GM18873 (cell line): ENCODE measurements around the gene HRAS.

Source experiments
- ATAC-seq: cut with Tn5 transposase; IDR thresholded peaks from one replicate; pipeline ENCODE4 v1.9.1; 2021; ENCODE audit warnings: mild to moderate bottlenecking, moderate library complexity, moderate number of reproducible peaks; ENCODE audit not compliant: unreplicated experiment, low FRiP score

Gene HRAS

DNA sequence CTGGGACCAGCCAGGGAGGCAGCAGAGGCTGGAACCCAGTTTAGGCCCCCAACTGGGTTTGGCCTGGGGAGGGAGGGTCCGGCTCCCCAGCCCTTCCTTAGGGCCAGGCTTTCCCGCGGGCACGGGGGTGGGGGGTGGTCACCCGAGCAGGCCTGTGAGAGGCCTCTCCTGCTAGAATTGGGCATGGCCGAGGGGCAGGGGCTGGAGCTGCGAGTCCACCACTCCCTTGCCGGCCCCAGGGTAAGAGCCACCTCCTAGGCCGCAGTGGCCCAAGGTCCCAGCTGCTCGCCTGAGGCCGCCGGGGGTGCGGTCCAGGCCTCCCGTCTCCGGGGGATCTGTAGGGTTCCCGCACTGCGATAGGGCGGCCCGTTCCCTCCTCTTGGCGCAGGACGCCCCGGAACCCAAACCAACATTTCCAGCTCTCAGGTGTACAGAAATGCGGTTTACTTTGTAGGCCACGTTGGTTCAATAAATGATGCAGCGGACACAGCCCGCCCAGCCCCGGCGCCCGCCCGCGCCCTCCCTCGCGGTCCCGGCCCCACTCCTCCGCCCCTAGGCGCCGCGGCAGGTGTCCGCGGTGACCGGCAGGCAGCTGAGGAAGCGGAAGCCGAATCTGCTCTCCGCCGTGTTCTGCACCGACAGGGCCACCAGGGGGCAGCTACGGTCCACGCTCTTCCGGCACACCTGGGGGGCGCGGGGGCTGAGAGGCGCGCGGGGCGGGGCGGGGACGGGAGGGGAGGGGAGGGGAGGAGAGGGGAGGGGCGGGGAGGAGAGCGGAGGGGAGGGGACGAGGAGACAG lies 19.3 kb upstream of the HRAS start:
- no peak for ATAC-seq

DNA sequence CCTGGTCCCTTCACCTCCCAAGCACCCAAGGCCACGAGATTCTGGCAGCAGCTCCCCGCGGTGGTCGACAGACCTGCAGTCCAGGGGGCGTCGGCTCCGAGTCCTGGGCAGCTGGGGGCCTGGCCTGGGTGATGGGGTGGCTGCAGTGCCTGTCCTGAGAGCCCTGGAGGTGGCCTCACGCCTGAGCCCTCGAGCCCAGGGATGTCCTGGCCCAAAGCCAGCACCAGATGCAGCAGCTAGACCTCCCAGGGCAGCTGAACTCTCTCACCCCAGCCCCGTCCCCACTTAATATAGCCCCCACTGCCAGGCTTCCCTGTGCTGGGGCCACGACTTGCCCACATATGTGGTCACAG lies 18.6 kb upstream of the HRAS start:
- ATAC-seq, result no peak

DNA sequence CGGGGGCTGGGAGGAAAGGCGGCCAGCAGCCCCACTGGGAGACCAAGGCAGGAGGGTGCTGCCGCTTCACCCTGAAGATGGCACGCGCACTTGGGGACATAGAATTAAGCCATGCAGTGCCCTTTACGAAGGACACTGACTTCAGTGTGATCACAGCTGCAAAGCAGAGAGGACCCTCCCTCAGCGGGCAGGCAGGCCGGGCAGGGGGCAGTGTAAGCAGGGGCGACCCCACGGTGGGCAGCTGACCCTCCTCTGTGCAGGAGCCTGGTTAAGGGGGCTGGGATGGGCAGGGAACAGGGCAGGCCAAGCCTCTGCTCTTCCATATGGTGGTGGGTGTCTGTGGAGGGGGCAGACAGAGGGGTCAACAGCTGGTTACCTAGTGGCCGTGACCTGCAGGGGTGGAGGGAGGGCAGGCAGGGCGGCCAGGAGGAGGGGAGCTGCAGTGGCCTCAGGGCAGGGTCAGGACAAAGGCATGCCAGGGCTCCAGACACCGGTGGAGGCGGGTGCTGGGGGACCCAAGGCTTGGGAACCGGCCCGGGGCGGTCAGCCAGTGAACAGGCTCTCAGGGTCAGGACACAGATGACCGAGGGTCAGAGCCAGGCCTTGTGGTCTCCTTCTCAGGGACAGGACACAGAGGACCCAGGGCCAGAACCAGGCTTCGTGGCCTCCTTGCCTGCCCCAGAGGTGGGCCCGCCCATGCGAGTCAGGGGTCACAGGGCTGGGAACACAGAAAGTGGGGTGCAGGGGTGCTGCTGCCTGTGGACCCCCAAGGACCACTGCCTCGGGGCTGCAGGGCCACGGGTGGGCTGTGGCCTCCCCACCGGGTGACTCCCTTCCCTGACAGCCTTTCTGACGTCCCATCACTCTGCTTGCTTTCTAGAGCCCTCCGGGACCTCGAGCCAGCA lies 18.0 kb upstream of the HRAS start:
- ATAC-seq, result no peak

DNA sequence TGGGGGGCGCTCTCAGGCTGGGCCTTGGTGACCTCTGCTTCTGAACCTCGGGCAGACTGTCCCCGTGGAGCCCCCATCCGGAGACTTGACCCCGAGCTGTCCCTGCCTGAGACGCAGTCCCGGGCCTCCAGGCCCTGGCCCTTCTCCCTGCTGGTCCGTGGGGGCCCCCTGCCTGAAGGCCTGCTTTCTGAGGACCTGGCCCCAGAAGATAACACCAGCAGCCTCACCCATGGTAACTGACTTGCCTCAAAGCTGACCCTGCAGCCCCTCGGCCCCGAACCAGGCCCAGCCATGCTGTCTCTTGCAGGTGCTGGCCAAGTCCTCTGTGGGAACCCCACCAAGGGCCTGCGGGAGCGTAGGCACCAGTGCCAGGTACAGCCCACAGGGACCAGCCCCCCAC lies 16.2 kb upstream of the HRAS start:
- no peak for ATAC-seq

DNA sequence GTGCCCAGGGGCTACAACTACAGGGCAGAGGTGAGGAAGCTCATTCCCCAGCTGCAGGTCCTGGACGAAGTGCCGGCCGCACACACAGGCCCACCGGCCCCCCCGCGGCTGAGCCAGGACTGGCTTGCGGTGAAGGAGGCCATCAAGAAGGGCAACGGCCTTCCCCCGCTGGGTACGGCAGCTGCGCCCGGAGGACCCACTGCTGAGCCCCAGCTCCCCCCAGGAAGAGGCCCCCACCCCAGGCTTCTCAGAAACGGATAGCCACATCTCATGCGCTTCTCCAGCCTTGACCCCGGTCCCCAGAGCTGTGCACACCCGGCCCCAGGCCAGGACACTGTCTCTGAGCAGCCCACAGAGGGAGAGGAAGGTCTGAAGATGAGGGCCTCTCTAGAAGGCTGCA lies 15.8 kb upstream of the HRAS start:
- ATAC-seq, result no peak

DNA sequence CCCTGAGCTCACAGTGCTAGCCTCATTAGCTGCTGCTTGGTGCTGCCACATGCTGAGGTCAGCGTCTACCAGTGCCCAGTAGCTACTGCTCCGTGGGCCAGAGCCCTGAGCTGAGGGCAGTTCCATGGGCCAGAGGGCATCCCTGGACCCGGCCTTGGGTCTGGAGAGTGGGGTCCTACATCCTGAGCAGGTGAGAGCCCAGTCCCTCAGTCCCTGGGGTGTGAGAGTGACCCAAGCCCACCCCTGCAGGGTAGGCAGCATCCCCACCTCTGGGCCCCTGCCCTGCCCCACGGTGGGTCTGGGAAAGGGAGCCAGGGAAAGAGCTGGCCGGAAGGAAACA lies 15.3 kb upstream of the HRAS start:
- ATAC-seq, result no peak

DNA sequence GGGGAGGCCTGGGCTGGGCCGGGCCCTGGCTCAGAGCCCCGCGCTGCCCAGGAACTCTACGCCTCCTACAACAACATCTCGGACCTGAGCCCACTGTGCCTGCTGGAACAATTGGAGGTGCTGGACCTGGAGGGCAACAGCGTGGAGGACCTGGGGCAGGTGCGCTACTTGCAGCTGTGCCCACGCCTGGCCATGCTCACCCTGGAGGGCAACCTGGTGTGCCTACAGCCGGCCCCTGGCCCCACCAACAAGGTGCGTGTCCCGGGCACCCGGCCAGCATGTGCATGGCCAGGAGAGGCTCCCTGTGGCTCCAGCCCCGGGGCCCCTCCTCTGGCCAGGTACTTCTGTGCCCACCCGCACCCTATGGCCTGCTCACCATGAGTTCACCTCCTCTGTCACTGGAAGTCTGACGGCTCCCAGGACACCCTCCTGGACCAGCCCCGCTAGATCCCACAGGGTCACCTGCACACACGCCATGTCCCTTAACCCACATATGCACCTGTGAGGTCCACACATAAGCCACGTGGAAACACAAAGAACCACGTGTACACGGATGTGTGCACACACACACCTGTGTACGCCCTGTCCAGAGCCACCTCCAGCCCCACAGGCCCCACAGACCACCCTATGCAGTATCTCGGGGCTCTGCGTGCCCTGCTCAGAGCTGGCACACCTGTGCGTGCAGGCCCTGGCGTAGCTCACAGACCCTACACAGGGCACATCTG lies 14.8 kb upstream of the HRAS start:
- ATAC-seq, result no peak

DNA sequence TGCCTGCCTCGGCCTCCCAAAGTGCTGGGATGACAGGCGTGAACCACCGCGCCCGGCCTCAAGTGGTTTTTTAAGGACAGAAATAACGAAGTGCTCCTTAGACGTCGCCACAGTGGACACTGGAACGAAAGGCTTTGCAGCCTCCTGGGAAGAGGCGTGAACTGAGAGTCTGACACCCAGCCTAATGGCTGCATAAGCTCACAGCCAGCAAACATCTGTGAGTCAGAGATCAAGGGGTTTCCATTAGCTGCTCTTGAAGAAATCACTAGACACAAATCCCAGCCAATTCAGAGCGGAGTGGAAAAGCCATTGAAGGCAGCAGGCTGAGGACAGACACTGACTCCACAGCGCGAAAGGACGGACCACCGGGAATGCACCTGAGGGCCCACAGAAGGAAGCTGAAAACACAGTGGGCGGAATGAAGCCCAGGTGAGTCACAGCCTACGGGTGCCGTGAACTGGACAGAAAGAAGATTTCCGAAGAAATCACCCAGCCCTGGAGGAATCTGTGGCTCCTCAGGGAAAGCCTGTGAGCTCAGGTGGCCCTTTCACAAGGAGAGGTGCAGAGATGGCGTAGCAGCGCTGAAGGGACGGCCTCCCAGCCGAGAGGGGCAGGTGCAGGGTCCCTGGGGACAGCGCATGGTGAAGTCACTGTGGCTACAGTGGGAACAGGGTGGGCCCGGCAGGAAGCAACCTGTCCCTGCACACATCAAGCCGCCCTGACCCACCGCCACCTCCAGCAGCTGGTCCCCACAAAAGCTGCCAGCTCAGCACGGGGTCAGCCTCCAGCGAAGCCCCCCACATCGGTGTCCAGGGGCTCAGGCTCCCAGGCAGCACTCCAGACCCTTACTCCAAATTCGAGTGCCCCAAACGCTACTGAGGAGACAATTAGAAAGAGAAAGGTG lies 13.6 kb upstream of the HRAS start:
- ATAC-seq, result no peak

DNA sequence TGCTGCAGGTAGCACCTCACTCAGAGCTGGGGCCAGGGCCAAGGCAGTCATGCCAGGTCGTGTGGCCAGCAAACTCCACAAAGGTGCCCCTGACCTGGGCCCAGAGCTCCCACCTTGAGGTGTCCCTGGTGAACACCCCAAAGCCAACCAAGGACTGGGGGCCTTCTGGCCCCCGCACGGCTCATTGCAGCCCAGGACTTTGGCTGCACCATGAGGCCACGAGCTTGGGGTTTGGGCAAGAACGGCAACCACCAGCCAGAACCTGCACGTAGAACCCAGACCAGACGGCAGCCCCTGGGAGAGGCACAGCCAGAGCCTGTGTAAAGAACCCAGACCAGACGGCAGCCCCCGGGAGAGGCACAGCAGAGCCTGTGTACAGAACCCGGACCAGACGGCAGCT lies 9.8 kb upstream of the HRAS start:
- ATAC-seq, result no peak

DNA sequence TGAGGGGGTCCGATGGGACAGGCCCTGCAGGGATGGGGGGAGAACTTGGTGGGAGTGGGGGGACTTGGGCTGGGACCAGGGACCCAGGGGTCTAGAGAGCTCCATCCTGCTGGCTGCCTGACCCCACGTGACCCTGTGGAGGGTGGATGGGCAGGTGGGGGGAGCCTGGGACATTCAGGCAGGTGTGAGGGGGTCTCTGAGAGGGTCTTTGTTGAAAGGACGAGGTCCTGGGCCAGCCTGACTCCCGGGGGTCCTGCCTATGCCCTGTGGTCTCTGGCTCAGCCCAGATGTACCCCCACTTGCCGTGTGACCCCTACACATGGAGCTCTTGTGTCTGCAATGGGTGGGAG lies 9.4 kb upstream of the HRAS start:
- ATAC-seq, result no peak

DNA sequence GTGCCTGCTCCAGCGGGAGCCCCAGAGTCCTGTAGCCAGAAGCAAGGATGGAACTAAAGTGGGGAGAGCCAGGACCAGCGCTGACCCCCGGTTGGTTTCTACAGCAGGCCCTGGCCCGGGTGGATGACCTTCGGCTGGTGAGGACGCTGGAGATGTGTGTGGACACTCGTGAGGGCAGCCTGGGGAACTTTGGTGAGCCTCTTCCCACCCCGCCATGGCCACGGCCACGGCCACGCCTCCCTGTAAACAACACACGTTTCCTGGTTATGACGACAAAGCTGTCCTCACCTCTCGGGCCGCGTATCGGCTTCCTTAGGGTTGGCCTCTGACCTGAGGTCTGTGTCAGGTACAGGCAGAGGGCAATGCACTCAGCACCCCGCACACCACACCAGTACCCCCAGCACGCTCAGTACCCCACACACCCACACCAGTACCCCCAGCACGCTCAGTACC lies 6.1 kb upstream of the HRAS start:
- ATAC-seq, result no peak

DNA sequence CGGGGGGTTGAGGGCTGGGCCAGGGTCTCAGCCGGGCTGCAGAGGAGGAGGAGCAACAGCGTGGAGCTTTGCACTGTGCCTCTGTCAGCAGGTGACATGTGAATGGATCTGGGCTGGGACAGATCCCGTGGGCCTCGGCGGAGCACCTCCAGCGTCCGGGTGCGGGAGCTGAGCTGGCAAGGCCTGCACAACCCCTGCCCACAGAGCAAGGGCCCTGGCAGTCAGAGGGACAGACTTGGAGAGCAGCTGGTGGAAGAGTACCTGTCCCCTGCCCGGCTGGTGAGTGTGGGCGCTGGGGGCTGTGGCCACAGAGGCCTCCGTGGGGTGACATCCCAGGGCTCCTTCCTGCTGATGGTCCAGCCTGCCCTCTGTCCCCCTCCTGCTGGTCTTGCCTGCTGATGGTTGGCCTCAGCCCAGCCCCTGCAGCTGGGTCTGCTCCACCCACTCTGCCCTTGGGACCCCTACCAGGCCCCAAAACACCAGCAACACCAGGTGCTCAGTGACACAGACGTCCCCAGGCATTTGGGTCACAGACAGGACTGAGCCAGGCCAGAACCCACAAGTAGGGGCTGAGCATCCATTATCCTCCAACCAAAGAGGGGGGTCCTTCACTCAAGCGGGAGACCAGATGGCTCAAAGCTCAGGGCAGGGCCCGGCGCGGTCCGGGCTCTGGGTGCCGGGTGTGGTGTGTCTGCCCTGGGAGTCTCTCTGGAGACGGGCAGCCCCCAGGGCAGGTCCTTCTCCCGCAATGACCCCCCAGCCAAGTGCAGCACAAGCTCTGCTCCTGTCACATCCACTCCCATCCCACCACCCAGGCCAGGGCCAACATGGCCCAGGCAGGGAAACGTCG lies 5.4 kb upstream of the HRAS start:
- no peak for ATAC-seq

DNA sequence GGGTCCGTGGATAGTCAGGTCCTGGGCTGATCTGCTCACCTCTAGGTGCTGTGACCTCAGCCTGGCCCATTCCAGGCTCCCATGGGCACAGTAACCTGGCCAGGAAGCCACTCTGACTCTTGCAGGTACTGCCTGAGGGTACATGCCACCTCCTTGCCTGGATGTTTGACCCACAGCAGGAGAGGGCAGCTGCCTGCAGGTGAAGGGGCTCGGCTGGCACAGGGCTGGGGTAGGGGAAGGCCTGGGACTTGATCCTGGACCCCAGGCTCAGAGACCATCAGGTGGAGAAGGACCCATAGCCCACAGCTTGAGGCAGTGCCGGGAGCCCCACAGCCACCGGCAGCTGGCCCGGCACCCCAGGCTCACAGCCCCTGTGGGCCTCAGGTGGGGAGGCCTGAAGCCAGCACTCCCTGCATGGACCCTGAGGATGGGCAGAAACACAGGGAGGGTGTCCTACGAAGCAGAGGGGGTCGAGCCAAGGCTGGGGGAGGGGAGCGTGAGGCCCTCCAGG lies 4.7 kb upstream of the HRAS start:
- ATAC-seq, result no peak

DNA sequence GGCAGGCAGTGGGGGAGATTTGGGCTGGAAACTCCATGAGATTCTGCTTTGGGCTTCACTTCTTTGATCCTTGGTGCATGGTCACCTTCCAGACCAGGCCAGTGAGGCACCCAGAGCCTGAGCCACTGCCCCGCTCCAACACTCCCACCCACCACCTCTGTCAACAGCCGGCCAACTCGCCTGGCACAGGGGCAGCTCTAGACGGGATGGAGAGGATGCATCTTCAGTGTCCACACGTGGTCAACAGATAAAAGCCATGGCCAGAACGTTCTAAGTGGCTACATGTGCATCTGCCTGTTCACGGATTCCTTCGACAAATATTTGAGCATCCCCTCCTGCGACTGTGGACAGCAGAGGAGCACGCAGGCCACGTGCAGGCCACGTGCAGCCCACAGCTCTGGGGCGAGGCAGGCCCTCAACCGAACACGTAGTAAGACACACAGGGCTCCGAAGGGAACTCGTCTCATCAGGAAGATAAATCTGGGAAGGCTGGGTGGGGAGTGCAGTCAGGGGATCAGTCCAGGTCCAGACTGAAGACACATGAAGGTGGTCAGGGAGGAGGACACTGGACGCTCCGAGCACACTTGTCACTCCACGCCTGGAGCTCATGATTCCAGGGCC lies 3.2 kb upstream of the HRAS start:
- ATAC-seq, result no peak

DNA sequence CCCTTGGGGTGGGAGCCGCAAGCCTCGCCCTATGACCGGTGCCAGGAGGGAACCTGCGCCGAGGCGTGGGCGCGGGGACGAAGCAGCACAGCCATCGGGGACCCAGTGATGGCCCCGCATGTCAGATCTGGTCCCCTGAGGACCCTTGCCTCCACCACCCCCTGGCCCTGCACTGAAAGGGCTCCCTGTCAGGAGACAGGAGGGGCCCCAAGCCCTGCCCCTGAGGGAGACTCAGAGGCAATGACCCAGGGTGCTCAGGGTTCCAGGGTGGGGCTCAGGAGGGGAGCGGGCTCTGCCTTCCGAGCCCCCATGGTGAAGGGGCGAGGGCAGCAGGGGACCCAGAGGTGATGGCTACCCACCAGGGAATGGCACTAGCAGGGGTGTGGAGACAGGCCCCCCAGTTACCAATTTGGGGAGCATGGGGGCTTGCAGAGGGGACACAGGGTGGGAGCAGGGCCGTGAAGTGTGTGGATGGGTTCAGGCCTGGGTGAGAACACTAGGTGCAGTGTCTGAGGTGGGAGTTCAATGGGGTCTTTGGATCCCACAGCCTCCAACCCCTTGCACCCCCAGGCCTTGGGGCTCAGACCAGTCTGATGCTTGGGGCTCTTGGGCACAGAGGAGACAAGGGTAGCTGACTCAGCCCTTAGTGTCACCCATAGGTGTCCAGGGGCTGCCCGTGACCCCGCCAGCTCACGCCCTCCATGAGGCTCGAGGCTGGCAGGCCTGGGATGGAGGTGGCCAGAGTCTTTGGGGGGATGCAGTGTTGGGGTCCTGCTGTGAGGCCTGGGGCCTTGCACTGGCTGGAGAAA lies 2.5 kb upstream of the HRAS start:
- no peak for ATAC-seq

DNA sequence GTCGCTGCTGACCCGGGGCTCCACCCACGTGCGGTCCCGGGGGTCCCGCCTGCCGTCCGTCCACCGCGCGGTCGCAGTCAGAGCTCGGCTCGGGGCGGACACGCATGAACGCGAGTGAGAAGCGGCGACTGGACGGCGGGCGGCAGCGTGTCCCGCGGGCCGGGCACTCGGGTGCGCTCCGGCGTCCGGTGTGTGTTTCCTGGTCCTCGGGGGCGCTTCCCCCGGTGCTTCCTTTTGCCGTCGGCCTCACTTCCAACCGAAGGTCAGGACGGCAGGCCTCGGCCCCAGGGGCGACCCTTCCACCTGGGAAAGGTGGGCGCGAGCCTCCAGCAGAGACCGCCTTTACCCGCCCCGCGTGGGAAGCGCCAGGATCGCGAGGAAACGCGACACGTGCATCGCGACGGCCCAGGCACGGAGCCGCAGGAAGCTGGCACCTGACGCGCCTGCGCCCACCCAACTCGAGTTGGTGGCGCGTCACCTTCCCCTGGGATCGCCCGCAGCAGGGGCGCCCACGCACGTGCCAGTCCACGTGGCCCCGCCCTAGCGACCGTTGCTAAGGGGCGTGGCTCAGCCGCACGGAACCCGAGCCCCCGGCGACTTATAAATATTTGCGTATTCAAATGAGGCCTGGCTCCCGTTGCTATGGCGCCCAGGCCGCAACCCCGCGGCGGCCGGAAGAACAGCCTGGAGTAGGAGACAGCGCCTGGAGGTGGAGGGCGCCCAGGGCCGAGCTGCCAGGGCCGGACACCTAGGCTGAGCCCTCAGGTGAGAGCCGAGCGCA lies 1.7 kb upstream of the HRAS start, which contains the start of gene LRRC56:
Gene LRRC56, plus strand, starts transcription at position 687 of the 781 bp plus-strand sequence. CDS start 3,158 bp downstream, outside the sequence.
- peak; percentile 54 for ATAC-seq

DNA sequence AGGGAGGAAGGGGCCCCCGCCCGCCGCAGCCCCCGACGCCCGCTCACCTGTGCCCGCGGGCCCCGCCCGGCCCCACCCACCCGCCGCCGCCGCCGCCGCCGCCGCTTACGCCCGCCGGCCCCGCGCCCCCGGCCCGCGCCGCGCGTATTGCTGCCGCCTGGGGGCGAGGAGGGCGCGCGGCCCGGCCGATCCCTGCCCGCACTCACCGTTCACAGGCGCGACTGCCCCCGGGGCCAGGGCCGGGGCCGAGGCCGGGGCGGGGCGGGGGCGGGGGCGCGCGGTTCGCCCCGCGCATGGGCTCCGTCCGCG lies 212 bp downstream of the HRAS start:
- no peak for ATAC-seq
